Measurements from ENCODE around the gene PAEP.

GRCh38 chr9:135591506-135592330, 30.2 kb downstream of the PAEP start:
- TF ChIP-seq GABPA (IDR thresholded peaks at IDR 0.05; ENCODE audit: low read depth), result no peak
- TF ChIP-seq, protein P1, sequence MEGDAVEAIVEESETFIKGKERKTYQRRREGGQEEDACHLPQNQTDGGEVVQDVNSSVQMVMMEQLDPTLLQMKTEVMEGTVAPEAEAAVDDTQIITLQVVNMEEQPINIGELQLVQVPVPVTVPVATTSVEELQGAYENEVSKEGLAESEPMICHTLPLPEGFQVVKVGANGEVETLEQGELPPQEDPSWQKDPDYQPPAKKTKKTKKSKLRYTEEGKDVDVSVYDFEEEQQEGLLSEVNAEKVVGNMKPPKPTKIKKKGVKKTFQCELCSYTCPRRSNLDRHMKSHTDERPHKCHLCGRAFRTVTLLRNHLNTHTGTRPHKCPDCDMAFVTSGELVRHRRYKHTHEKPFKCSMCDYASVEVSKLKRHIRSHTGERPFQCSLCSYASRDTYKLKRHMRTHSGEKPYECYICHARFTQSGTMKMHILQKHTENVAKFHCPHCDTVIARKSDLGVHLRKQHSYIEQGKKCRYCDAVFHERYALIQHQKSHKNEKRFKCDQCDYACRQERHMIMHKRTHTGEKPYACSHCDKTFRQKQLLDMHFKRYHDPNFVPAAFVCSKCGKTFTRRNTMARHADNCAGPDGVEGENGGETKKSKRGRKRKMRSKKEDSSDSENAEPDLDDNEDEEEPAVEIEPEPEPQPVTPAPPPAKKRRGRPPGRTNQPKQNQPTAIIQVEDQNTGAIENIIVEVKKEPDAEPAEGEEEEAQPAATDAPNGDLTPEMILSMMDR (IDR thresholded peaks at IDR 0.05; ENCODE audit: insufficient read depth, low read length), result no peak

Data from HL-60 (cell line).